B cell (primary cell): ENCODE measurements around the gene RAB10. TPM values are rescaled to one million over a fixed set of nuclear protein-coding genes. Genes with fewer than 3 reads are reported as not detected.

Experiments
- ATAC-seq: fragments of 200-7000 bp; cut with Tn5 transposase; one replicate; pipeline ENCODE4 v1.10.0; 2021; ENCODE audit warnings: low read depth, mild to moderate bottlenecking, moderate number of reproducible peaks, moderate library complexity
- CTCF ChIA-PET: fragments of 350-600 bp; sonication (Branson Sonifier 250); formaldehyde crosslinking; loops from one replicate; lab custom pipeline; 2021; ENCODE audit warnings: antibody characterized with exemption, inconsistent platforms; lab: Charles Lee
- POLR2A ChIA-PET: fragments of 350-600 bp; sonication (Branson Sonifier 250); formaldehyde crosslinking; loops from one replicate; lab custom pipeline; 2021; ENCODE audit warnings: antibody characterized with exemption; lab: Charles Lee
- DNase-seq: peaks from one replicate; pipeline ENCODE4 v3.0.0; 2013
- H2AFZ ChIP-seq: 2 replicates; pipeline ENCODE4 v1.6.1; 2012; ENCODE audit warnings: mild to moderate bottlenecking, low read depth, low read length; ENCODE audit not compliant: insufficient read depth, poor library complexity, severe bottlenecking
- H3K27ac ChIP-seq, 2 donors: 1 replicate in 1 of 2; 2 replicates in 1 of 2; pipeline ENCODE4 v1.5.1; 2012 to 2013; ENCODE audit warnings: low read length in 2 of 2, mild to moderate bottlenecking in 2 of 2, moderate library complexity in 1 of 2
- H3K27me3 ChIP-seq, 4 experiments: fragments of 200-600 bp in 1 of 4; sonication (generic) in 1 of 4; replicated peaks in 1 of 4; 1 replicate in 2 of 4; 2 replicates in 2 of 4; pipeline versions ENCODE4 v1.6.1 to v1.7.0; 2013 to 2016; ENCODE audit warnings: low read length in 3 of 4, mild to moderate bottlenecking in 2 of 4, mixed read lengths in 1 of 4, moderate library complexity in 1 of 4; ENCODE audit not compliant: insufficient read depth in 4 of 4, control insufficient read depth in 3 of 4; ENCODE audit errors: control extremely low read depth in 1 of 4
- H3K36me3 ChIP-seq, 2 experiments: replicated peaks in 1 of 2; 1 replicate in 1 of 2; 2 replicates in 1 of 2; pipeline versions ENCODE4 v1.6.1 to v1.7.1; 2013; ENCODE audit warnings: low read length in 1 of 2; ENCODE audit not compliant: insufficient read depth in 2 of 2, control insufficient read depth in 1 of 2; ENCODE audit errors: control extremely low read depth in 1 of 2, extremely low read depth in 1 of 2
- H3K4me1 ChIP-seq, 2 donors: fragments of 200-600 bp in 1 of 2; sonication (generic) in 1 of 2; 1 replicate in 1 of 2; 2 replicates in 1 of 2; pipeline versions ENCODE4 v1.5.1 to v1.6.1; 2013 to 2017; ENCODE audit warnings: low read length in 2 of 2; ENCODE audit not compliant: control insufficient read depth in 2 of 2, insufficient read depth in 2 of 2
- H3K4me2 ChIP-seq: replicated peaks from 2 replicates; pipeline ENCODE3; 2012; ENCODE audit warnings: mild to moderate bottlenecking, low read depth, low read length; ENCODE audit not compliant: poor library complexity, severe bottlenecking
- H3K4me3 ChIP-seq, 5 experiments: fragments of 200-600 bp in 1 of 5; sonication (generic) in 1 of 5; 1 replicate in 3 of 5; 2 replicates in 2 of 5; pipeline versions ENCODE4 v1.5.1 to v1.7.0; 2011 to 2016; ENCODE audit warnings: low read length in 4 of 5, mild to moderate bottlenecking in 4 of 5, low read depth in 2 of 5, control low read depth in 1 of 5, moderate library complexity in 1 of 5; ENCODE audit not compliant: insufficient read depth in 1 of 5; ENCODE audit errors: control extremely low read depth in 1 of 5, extremely low read depth in 1 of 5
- H3K79me2 ChIP-seq: fragments of 200-600 bp; sonication (generic); one replicate; pipeline ENCODE4 v1.6.0; 2016; ENCODE audit warnings: low read length; ENCODE audit not compliant: control insufficient read depth, insufficient read depth
- H3K9ac ChIP-seq: fragments of 200-600 bp; sonication (generic); 2 replicates; pipeline ENCODE4 v1.6.1; 2017; ENCODE audit warnings: mild to moderate bottlenecking, low read length, moderate library complexity
- H3K9me3 ChIP-seq, 3 donors: one replicate each; pipeline versions ENCODE4 v1.6.1 to v1.7.1; 2013; ENCODE audit warnings: low read length in 2 of 3; ENCODE audit not compliant: control insufficient read depth in 2 of 3, insufficient read depth in 1 of 3; ENCODE audit errors: control extremely low read depth in 1 of 3
- H4K20me1 ChIP-seq: 2 replicates; pipeline ENCODE4 v1.6.0; 2012; ENCODE audit warnings: mild to moderate bottlenecking, low read length; ENCODE audit not compliant: insufficient read depth, control insufficient read depth, poor library complexity, severe bottlenecking
- H3K27ac Mint-ChIP-seq: one replicate; pipeline ENCODE4 v1.8.0; 2021; ENCODE audit warnings: mixed read lengths
- H3K27me3 Mint-ChIP-seq: one replicate; pipeline ENCODE4 v1.8.0; 2021; ENCODE audit warnings: mixed read lengths
- H3K4me1 Mint-ChIP-seq: one replicate; pipeline ENCODE4 v1.8.0; 2021; ENCODE audit warnings: mixed read lengths
- H3K4me3 Mint-ChIP-seq: one replicate; pipeline ENCODE4 v1.8.0; 2021; ENCODE audit warnings: mixed read lengths
- H3K9me3 Mint-ChIP-seq: one replicate; pipeline ENCODE4 v1.8.0; 2022; ENCODE audit warnings: mixed read lengths; ENCODE audit not compliant: insufficient read depth
- EZH2 ChIP-seq: IDR thresholded peaks from 2 replicates; pipeline ENCODE4 v1.6.1; 2012; ENCODE audit warnings: borderline replicate concordance, low read depth, mild to moderate bottlenecking, moderate library complexity, low read length; ENCODE audit not compliant: insufficient read depth, poor library complexity, severe bottlenecking
- WGBS: methylation state at CpG from one replicate; pipeline ENCODE4 v1.1.5; 2013; ENCODE audit warnings: missing lambda C conversion rate; ENCODE audit not compliant: insufficient coverage; 5-methylcytosine and 5-hydroxymethylcytosine counted together
- intact Hi-C: fragments of 100-400 bp; cut with micrococcal nuclease; formaldehyde crosslinking; loops from one replicate; pipeline ENCODE4 v1.10.0; 2022
- polyA plus RNA-seq: library from polyadenylated mRNA; depleted of rRNA; stranded (reverse); fragments of >200 nt; gene quantifications from 2 replicates; pipeline ENCODE4 v1.2.3, GENCODE V29; 2012
- total RNA-seq, 2 donors: library from RNA; stranded (reverse); fragments of 120-200 nt in 1 of 2; gene quantifications; 1 replicate in 1 of 2; 2 replicates in 1 of 2; pipeline versions ENCODE4 v1.2.3 to v1.2.4, GENCODE V29; 2013 to 2022
- TF ChIP-seq, protein P1 (sequence below): fragments of 200-600 bp; IDR thresholded peaks from one replicate; pipeline ENCODE4 v1.8.0; 2022; ENCODE audit warnings: antibody characterized with exemption, mild to moderate bottlenecking

The RAB10 gene
- total and polyA plus RNA-seq, 2 donors (not counting 1 experiment from before 2014, with no cell fraction given): 21.7 to 66.7 TPM

DNA sequence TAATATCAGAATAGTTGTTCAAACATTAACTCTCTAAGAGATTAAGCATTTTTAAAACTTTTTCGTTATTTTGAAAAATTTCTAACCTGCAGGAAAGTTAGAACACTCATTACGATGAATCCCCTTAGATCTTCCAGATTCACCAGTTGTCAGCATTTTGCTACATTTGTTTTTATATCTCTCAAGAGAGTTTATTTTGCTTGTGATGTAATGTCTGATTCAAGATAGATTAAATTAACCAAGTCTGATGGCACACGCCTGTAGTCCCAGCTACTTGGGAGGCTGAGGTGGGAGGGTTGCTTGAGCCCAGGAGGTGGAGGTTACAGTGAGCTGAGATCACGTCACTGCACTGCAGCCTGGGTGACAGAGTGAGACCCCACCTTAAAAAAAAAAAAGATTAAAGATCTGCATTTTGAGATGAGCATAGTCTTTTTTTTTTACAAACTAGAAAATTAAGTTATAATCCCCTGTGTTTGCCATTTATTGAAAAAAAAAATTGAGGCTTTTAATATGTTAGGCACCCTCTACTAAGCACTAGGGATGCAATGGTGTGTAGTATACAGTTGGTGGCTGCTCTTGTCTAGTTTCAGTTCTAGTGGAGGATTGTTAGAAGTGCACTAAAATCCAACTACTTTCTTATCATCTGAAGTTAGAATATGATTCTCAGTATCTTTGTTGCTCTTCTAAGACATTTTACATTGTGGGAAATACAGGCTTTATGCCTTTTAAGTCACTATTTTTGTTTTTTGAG lies 20.9 kb downstream of the RAB10 start:
- Histone ChIP-seq H3K27ac (no peak overlapping the region), H3K4me2 (no peak overlapping the region), H3K36me3 (peaks cover 2 to 5% of the 10 kb centered on the region in 2 experiments), H3K79me2 (peaks cover 96% of the 10 kb centered on the region), H2AFZ (no peak overlapping the region), H3K9me3 (no peaks in the 10 kb centered on the region), H4K20me1 (peaks cover 91% of the 10 kb centered on the region), H3K4me3 (no peak overlapping the region), H3K27me3 (no peaks in the 10 kb centered on the region), H3K4me1 (peaks cover 8 to 9% of the 10 kb centered on the region in 2 donors), H3K9ac (no peak overlapping the region)
- Mint-ChIP-seq H3K4me3 (no peak overlapping the region), H3K9me3 (no peaks in the 10 kb centered on the region), H3K27ac (no peak overlapping the region), H3K4me1 (peaks cover 46% of the 10 kb centered on the region), H3K27me3 (no peaks in the 10 kb centered on the region)
- ATAC-seq: no peak
- no peak for TF ChIP-seq EZH2
- TF ChIP-seq, protein P1, sequence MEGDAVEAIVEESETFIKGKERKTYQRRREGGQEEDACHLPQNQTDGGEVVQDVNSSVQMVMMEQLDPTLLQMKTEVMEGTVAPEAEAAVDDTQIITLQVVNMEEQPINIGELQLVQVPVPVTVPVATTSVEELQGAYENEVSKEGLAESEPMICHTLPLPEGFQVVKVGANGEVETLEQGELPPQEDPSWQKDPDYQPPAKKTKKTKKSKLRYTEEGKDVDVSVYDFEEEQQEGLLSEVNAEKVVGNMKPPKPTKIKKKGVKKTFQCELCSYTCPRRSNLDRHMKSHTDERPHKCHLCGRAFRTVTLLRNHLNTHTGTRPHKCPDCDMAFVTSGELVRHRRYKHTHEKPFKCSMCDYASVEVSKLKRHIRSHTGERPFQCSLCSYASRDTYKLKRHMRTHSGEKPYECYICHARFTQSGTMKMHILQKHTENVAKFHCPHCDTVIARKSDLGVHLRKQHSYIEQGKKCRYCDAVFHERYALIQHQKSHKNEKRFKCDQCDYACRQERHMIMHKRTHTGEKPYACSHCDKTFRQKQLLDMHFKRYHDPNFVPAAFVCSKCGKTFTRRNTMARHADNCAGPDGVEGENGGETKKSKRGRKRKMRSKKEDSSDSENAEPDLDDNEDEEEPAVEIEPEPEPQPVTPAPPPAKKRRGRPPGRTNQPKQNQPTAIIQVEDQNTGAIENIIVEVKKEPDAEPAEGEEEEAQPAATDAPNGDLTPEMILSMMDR: no peak
- POLR2A ChIA-PET: no interaction called here
- CTCF ChIA-PET: no interaction called here
- WGBS: 80% methylated on average over 1 of the region's 4 CpGs
- intact Hi-C loops: no loop called here
- no peak for DNase-seq

DNA sequence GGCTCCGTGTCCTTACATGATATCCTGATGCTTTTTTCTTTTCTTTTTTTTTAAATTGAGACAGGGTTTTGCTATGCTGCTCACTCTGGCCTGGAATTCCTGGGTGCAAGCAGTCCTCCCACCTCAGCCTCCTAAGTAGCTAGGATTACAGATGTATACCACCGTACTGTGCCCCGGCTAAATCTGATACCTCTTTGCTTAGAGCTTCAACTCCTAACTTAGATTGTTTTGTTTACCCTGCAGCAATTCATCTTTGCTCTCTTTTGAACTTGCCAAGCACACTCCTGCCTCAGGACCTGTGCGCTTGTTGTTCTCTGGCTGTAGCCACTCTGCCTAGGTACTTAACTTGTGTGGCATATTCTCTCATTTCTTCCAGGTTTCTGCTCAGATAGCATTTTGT lies 24.5 kb downstream of the RAB10 start:
- DNase-seq (no peak), ATAC-seq (no peak)
- Mint-ChIP-seq H3K9me3 (no peaks in the 10 kb centered on the region), H3K4me3 (no peak overlapping the region), H3K27me3 (no peaks in the 10 kb centered on the region), H3K4me1 (peaks cover 25% of the 10 kb centered on the region), H3K27ac (no peak overlapping the region)
- ChIA-PET POLR2A (no interaction called here), CTCF (interaction anchor here (0.5 kb wide), 1 partner anchor 160 kb away, joined by 3 read pairs; no protein-coding TSS in a partner anchor)
- TF ChIP-seq, protein P1: no peak
- no peak for TF ChIP-seq EZH2
- no peak overlapping the region for H3K4me2 ChIP-seq
- peaks cover 67% of the 10 kb centered on the region for H4K20me1 ChIP-seq
- no peaks in the 10 kb centered on the region for H3K27me3 ChIP-seq
- peaks cover 94% of the 10 kb centered on the region for H3K79me2 ChIP-seq
- no peak overlapping the region for H3K27ac ChIP-seq
- intact Hi-C loops: no loop called here
- peaks cover 3 to 9% of the 10 kb centered on the region in 2 experiments for H3K36me3 ChIP-seq
- no peaks in the 10 kb centered on the region for H3K4me1 ChIP-seq
- H2AFZ ChIP-seq: no peak overlapping the region
- H3K4me3 ChIP-seq: no peak overlapping the region
- no peaks in the 10 kb centered on the region for H3K9me3 ChIP-seq
- 92% methylated on average over 2 of the region's 4 CpGs for WGBS
- no peak overlapping the region for H3K9ac ChIP-seq
